Measurements from ENCODE around the gene OR10S1.
"Not testable (repeated sequence)": the region's sequence is repeated elsewhere in the genome, so short reads cannot be mapped to it uniquely, and the experiment has no call there.

The OR10S1 gene, protein sequence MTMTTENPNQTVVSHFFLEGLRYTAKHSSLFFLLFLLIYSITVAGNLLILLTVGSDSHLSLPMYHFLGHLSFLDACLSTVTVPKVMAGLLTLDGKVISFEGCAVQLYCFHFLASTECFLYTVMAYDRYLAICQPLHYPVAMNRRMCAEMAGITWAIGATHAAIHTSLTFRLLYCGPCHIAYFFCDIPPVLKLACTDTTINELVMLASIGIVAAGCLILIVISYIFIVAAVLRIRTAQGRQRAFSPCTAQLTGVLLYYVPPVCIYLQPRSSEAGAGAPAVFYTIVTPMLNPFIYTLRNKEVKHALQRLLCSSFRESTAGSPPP

DNA sequence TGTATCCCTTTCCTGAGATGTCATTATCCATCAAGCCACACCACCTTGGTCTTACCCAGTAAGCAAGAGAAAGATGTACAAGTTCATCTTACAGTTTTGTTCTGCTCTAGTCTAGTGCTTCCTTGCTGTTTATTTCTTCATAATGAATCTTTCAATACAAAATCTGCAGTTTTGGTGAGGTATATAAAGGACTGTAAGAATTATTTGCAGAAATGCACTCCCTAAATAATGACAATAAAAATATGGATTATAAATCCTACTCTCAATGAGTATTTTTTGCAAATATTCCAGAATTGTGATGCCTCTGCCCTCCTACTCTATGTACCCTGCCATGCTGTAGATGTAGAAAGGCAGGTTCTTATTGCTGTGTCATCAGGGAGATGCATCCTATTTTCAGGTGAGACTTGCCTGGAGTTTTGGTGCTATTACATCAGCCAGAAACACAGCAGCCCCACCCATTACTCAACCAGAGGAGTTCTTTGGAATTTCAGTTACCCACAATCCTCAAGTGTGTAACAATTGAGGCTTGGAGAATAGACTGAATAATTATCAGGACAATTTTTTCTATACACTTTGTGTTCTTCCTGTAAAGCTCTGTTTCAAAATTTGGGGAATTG is at the start of gene OR10S1:
TSS of gene OR10S1 (minus strand) at position 51 of the 617 bp plus-strand sequence. CDS start 117 bp downstream, outside the sequence.
- no peak for DNase-seq (ENCODE audit: low read depth in 2 of 2)

GRCh38 chr11:124026498-124026897 is 48.9 kb upstream of the OR10S1 start, which contains the start of gene OR10G8:
OR10G8 (plus strand) TSS chr11:124026798; CDS start chr11:124029623, 2,825 bp downstream.
- DNase-seq (ENCODE audit: low read depth in 2 of 2), result no peak

DNA sequence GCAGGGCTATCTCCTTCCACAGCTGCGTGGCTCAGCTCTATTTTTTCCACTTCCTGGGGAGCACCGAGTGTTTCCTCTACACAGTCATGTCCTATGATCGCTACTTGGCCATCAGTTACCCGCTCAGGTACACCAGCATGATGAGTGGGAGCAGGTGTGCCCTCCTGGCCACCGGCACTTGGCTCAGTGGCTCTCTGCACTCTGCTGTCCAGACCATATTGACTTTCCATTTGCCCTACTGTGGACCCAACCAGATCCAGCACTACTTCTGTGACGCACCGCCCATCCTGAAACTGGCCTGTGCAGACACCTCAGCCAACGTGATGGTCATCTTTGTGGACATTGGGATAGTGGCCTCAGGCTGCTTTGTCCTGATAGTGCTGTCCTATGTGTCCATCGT is 38.3 kb upstream of the OR10S1 start:
- not testable (repeated sequence) for DNase-seq (ENCODE audit: low read depth in 2 of 2)

GRCh38 chr11:124012697-124013096 is 35.1 kb upstream of the OR10S1 start, which contains the start of gene OR10G4:
OR10G4 (plus strand) TSS chr11:124012997; CDS start chr11:124015575, 2,578 bp downstream.
- no peak for DNase-seq (ENCODE audit: low read depth in 2 of 2)

DNA sequence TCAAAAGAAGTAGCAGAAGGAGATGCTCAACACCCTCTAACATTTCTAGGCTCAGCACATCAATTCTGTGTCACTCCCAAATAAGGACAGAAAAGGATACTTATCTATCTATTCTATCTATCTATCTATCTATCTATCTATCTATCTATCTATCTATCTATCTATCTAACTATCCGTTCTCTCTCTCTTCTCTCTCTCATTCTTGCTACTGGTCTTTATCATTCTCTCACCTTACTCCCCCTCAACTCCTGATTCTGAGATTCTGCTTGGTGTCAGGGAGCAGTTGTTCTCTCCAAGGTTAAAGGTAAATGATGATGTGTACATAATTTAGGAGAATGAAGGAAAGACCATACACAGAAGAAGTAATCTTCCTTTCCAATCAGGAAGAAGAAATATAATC is 17.5 kb upstream of the OR10S1 start, which contains the start of gene OR10G6:
TSS of gene OR10G6 (minus strand) at position 43 of the 400 bp plus-strand sequence. CDS start at position 43, 0 bp downstream.
- DNase-seq (ENCODE audit: low read depth in 2 of 2), result no peak

GRCh38 chr11:123979311-123979710 is 1.7 kb upstream of the OR10S1 start:
- no peak for DNase-seq (ENCODE audit: low read depth in 2 of 2)

- no peak for DNase-seq (ENCODE audit: low read depth in 2 of 2)
These were observed 616 bp downstream of the OR10S1 start for GRCh38 chr11:123976770-123977560.

DNA sequence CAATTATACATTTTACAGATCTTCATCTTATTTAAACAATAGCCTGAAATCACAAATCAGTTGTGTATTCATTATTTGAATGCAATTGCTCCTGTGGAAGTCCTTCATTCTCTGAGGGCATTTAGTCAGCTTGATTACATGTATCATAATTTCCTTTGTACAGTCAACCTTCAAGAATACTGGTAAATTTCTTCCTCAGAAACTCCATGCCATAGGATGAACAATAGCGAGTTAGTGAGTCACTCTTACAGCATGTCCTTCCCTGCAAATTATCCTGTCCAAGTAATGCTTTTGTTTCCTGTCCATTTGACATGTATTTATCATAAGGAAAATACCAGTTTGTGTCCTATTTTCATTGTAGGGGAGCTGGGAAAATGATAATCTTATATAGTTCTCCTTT is 3.8 kb downstream of the OR10S1 start:
- no peak for DNase-seq (ENCODE audit: low read depth in 2 of 2)

- no peak for DNase-seq (ENCODE audit: low read depth in 2 of 2)
These were observed 20.8 kb downstream of the OR10S1 start for GRCh38 chr11:123956752-123957151.

GRCh38 chr11:123945132-123945531 is 32.4 kb downstream of the OR10S1 start:
- DNase-seq (ENCODE audit: low read depth in 2 of 2), result no peak

GRCh38 chr11:123943738-123944137 is 33.8 kb downstream of the OR10S1 start, which contains the start of gene OR6T1:
OR6T1 (minus strand) TSS chr11:123943838; CDS start chr11:123943838, 0 bp downstream.
- DNase-seq (ENCODE audit: low read depth in 2 of 2), result no peak

- DNase-seq (ENCODE audit: low read depth in 2 of 2), result no peak
These were observed 35.2 kb downstream of the OR10S1 start for GRCh38 chr11:123942413-123942812.

DNA sequence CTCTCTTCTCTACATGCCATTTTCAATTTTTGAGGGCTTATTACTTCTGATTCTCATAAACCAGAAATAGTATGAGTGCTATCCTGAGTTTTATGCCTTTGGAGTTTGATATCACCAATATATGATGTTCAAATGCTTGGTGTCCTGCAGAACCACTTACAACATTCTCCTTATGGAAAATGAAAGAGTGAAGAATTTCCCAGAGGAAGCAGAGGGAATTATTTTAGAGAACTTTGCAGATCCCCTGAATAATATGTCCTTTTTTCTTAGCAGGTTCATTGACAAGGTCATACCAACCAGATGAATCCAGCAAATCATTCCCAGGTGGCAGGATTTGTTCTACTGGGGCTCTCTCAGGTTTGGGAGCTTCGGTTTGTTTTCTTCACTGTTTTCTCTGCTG is 38.3 kb downstream of the OR10S1 start, which contains the start of gene OR4D5:
TSS of gene OR4D5 (plus strand) at position 301 of the 400 bp plus-strand sequence. CDS start at position 301, 0 bp downstream.
- no peak for DNase-seq (ENCODE audit: low read depth in 2 of 2)
